ENCODE data around the gene FHL1.
"Not testable (repeated sequence)": the region's sequence is repeated elsewhere in the genome, so short reads cannot be mapped to it uniquely, and the experiment has no call there.

FHL1 gene

DNA sequence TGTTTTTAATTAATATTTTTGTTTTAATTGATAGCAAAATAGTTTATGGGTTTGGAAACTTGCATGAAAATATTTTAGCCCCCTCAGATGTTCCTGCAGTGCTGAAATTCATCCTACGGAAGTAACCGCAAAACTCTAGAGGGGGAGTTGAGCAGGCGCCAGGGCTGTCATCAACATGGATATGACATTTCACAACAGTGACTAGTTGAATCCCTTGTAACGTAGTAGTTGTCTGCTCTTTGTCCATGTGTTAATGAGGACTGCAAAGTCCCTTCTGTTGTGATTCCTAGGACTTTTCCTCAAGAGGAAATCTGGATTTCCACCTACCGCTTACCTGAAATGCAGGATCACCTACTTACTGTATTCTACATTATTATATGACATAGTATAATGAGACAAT lies 63.5 kb downstream of the FHL1 start:
- peak in 2 of 3 donors; percentile 34 to 47 for DNase-seq

DNA sequence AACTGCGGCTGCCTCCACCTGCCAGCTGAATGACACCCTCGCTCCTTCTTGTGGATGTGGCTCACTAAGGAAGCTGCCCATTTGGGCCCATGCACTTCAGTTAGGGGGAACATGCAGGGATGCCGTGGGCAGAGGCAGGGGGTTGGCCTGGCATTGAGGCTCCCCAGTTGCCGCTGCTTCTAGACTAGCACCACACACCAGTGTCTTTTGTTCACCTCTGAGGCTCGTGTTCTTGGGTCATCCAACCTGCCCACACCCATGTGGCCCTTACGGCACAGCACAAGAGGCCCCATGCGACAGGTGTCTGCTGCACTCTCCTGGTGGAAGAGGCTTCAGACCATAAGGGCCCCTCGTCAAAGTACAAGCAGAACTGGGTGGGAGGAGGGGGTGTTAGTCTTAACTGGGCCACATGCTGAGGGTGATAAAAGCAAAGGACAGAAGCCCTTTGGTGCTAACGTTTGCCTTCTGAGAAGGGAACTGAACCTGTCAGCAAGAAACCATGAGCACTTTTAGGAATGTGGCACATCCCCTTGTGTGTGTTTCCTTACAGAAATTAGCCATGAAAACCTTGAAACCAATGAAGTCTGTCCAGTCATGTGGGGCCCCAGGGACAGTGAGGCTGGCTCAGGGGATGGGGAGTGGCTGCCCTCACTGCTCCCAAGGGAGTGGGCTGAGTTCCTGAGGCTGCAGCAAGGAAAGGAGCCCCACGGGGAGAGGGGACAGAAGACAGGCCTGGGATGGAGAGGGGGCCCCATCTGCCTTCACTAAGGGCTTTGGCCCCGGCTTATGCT lies 64.6 kb downstream of the FHL1 start:
- no peak for DNase-seq

DNA sequence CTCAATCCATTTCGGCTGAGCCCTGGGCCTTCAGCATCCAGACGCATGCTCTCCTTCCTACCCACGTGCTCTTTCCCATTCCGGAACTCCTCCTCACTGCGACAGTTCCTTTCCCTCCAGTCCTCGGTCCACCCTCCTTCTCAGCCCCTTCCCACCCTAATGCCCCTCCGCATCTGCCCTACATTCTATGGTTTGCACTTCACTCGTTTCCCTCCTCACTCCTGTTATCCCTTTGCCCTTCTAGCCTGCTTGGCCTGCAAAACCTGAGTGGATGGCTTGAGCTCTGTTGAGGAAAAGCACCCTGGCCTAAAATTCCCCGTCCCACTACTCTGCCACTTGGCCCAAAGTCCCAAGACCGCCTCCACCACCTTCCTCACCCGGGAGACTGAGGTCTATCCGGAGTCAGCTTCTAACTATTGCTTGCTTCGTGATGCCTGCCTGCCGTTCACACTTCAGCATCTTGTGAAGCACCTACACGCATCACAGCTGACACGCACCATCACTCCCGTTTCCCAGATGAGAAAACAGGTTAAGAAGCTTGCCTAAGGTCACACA lies 65.3 kb downstream of the FHL1 start:
- no peak for DNase-seq

DNA sequence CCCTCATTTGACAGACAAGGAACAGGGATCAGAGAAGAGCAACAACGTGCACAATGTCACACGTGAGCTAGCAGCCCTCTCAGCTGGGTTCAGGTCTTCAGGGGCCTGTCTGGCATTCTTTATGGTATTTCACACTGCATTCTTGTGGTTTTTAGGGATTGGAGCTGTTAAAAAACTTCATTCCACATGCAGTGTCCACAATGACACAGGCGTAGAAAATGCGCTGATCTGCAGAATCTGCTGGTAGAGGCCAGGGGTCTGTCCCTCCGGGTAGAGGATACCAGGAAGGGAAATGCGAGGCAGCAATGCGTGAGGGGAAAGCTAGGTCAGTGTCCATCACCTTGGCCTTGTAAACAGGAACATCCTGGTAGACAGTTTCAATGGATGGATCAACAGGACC lies 67.2 kb downstream of the FHL1 start:
- no peak for DNase-seq

DNA sequence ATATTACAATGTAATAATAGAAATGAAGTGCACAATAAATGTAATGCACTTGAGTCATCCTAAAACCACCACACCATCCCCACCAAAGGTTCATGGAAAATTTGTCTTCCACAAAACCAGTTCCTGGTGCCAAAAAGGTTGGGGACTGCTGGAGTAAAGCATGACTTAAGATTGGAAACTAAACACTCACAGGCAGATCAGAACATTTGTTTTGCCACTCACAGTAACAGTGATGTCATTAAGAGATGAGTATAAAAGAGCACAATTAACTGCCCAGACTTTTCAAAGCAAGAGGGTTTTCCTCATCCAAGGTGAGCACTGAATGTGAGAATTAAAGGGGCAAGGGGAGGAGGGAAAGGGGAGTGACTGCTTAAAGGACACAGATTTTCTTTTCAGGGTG lies 68.2 kb downstream of the FHL1 start:
- no peak for DNase-seq

DNA sequence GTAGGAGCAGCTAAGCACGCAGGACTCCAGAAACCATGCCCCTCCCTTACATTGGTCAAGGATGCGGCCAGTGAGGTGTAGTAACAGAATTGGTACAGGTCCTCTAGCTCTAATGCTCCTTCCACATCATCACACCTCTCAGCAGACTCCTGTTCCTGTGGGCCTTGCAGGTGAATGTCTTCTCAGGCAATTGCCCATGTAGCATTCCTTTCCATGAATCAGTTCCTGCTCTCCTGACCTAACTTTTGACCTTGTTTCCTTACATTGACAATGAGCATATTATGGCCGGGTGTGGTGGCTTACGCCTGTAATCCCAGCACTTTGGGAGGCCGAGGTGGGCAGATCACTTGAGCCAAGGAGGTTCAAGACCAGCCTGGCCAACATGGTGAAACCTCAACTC lies 72.6 kb downstream of the FHL1 start:
- DNase-seq: no peak

DNA sequence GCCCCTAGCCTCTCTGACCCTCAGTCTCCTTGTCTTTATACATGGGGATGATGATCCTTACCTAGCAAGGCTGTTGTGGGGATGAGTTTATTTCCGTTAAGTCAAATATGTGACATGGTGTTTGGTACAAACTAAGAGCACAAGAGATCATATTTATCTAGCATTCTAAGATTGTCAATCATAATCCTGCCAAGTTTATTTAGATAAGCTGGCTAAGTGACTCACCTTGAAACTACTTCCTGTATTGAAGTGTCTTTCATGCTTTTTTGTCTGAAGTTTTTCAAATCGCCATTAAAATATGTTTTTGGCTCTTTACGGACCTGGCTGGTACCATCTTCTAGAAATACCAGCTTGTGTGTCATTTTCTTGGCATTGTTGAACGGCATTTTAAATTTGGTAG lies 73.2 kb downstream of the FHL1 start:
- DNase-seq: no peak

DNA sequence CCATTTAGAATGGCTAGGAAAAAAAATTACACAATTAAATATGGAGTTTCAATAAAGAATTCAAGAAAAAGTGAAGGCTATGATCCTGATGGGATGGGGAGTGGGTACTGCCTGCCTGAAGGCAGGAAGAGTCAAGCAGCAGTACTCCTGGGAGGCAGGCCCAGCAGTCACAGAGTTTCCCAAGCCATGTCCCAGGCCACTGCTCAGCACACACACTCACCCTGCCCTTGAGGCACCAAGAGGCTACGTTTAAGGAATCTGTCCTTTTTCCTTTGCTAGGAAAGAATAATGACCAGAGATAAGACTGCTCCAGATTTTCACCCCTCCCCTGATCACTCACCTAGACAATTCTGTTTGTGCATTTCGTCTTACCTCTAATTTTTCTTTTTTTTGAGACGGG lies 73.6 kb downstream of the FHL1 start:
- DNase-seq: no peak

DNA sequence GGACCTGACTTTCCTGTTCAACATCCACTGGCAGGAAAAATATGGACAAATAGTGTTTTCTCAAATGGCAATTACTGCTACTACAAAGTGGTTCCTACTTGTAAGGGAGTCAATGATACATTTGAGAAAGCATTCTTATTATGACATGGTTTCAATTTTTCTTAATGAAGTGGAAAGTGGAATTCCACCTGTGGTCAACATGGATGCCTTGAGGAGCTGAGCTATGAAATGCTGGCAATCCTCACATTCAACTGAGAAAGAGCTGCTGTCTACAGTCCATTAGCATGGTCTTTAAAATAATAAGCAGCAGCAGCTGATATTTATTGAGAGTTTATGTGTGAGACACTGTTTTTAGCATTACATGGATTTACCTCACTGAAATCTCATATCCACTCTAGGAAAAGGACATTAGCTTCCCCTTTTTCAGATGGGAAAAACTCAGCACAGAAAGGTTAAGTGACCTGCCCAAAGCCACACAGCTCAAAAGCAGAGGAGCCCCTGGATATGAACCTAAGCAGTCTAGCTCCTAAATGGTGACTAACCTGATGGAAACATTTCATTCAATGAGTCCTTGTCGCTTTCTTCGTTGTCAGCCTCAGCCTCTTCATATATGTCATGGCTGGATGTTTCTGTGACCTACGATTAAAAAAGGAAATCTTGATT lies 74.6 kb downstream of the FHL1 start:
- no peak for DNase-seq

DNA sequence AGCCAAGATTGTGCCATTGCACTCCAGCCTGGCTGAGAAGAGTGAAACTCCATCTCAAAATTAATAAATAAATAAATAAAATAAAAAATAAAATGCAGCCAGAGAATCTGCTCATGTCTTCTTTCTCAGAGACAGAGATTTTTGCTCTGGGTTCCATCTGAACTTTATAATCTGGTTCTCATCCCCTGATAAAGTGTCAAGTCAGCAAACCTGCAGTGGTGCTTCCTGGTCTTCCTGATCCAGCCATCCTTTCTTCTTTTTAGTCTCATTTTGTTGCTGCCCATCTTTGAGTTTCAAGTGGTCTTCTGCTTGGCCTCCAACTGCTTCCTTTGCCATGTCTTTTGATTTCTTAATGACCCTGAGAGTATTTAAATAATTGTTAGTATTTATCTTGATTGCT lies 79.7 kb downstream of the FHL1 start:
- DNase-seq: no peak

DNA sequence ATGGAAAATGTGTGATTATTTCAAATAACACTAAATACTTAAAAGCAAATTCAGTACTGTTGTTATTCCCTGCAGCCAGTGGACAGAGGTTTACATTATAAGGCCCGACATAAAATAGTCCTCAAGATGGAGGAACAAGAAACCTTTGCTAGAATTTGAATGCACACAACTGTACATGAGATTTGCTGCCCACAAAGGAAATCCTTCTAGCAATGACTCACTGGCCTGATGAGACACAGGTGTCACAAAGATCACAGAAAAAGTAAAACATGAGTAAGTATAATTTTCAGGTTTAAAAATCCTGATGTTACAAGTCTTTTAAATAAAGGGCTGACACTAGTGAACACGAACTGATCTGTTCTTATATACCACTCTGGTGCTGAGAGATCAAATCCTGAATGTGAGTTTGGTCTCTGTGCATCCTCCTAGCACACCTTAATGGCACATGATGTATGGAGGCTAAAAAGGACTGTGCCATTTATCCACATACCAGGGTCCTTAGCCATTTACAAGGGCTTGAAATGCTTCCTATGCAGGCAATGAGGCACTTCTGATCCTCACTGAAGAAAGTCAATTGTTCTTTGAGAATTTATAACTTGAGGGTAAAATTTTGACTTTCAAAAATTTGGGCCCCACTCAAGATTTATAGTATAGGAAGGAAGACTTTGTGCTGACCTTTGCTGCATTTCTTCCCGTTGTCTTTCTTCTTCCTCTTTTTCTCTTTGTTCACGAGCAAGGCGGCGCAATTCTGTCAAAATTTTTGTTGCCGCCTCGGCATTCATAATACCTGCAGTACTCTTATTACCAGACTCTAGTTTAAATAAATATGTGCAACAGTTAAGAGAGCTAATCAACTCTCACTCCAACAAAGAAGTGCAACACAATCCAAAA lies 80.9 kb downstream of the FHL1 start:
- DNase-seq: peak in 1 of 3 donors; percentile 20

DNA sequence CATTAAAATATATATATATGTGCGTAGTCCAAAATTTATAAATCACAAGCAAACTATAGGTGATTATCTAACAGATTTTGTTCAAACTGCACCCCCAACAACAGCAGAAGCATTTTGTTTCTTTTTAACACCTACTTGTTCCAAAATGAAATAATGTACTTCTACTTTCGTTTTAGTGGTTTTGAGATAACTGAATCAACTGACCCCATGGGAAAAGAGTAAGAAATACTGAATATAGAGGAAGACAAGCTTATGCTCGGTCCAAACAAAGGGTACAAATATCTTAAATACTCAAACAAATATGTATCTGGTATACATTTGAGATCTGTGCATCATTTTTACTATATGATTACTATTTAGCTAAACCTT lies 81.5 kb downstream of the FHL1 start:
- DNase-seq: no peak

DNA sequence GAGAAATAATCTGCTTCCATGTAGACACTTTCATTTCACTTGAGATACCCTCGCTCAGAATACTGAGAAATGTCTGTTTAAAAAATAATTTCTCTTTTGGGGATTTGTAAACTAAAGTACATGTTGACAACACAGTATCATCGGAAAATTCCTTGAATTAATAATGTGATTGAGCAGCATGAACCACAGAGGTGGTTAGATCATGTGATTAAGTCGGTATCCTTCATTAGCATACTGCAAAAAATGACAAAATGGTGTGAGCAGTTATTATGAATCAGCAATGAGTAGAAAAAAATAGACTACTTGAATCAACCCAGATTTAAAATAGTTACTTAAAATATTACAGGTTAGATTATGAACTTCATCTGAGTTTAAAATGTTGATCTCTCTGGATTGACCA lies 89.7 kb downstream of the FHL1 start:
- DNase-seq: no peak

DNA sequence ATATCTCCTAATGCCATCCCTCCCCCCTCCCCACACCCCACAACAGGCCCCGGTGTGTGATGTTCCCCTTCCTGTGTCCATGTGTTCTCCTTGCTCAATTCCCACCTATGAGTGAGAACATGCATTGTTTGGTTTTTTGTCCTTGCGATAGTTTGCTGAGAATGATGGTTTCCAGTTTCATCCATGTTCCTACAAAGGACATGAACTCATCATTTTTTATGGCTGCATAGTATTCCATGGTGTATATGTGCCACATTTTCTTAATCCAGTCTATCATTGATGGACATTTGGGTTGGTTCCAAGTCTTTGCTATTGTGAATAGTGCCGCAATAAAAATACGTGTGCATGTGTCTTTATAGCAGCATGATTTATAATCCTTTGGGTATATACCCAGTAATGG lies 90.5 kb downstream of the FHL1 start:
- not testable (repeated sequence) for DNase-seq

DNA sequence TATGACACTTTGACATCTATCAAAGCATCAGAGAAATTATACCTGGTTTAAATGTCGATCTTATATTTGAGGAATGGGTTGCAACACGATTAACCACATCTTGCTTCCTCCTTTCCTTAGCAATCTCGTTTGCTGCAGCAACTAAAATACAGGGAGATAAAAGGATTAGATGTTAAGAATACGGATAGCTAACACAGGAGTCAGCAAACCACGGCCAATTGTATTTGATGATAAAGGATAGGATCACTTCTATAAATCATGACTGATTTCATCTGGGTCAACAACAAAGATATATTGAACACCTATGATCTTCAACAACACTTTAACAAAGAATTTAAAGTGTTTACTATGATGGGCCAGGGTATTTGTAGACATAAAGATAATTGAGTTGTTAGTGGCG lies 98.9 kb downstream of the FHL1 start:
- DNase-seq: no peak

DNA sequence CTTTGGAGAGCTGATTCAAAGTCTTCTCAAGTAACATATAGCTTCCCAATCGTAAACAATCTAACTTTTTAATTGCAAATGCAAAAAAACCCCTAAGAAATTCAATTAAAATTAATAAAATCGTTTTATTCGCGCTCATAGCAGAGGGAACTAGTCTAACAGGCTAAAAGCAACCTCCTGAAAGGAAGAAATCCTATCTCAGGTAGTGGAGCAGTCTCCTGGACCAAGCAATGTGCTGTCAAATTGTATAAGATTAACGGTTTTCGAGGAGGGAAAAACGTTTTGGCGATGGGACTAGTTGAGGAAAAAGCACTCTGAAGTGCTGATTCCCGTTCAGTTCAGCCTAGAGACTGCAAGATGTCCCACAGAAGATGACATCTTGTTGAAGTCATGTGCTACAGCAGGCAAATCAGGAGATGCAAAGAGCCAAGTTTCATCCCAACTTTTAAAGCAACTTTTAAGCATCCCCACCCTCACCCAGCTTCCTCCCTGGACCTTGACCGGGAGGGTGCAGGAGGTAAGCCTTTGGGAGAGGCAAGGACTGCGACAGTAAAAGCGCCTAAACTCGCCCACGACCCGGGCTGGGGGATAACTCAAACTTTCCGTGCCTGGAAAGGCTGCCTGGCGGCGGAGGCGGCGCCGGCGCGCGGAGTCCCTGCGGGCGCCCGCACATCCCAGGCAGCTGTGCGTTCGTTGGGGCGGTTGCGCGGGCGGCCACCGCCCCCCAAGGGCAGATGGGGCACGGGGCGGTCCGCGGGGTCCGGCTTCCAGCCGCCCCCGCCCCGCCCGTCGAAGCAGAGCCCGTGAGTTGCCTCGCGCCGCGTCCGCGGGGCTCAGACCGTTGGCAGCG lies 103.1 kb downstream of the FHL1 start:
- peak; percentile 16 to 49 (median 21) for DNase-seq

DNA sequence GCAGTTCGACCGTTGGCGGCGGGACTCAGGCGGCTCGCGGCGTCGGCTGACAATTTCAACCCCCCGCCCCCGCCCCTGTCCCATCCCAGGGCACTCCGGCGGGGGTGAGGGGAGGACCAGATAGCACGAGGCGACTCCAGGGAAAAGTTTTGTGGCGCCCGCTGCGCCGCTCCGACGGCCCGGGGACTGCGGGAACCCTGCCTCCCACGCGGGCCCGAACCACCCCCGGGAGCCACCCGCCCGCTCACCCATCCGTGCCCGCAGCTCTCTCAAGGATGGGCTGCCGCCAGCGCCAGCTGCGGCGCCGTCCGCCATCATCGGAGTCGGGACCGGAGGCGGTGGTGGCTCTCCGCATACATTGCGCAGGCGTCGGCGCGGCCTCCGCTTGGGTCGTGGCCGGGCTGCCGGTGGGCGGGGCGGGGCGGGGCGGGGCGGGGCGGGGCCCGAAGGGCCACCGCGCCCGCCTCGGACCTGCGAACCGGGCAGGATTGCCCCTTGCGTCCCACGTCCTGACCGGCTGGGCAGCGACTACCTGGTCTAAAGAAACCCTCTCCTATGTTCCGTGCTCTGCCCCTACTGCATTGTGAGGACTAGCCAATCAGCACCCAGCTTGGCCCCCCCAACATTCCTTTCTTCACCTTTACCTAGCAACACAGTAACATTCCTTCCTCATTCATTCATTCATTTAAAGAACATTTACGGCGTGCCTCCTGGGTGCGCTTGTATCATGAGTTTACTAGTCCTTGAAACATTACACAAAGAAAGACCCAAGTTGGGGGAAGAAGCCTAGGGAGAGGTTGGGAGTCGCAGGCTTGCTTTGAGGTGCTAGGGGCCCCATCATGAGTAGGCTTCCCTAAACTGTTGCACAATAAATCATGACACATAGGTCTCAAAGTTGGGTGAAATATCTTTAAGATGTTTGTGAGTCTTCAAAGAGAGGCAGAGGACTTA lies 104.0 kb downstream of the FHL1 start, which contains the start of gene MAP7D3:
TSS of gene MAP7D3 (minus strand) at position 360 of the 951 bp plus-strand sequence. CDS start at position 318, 42 bp downstream.
- DNase-seq: peak; percentile 62 to 81 (median 75)

DNA sequence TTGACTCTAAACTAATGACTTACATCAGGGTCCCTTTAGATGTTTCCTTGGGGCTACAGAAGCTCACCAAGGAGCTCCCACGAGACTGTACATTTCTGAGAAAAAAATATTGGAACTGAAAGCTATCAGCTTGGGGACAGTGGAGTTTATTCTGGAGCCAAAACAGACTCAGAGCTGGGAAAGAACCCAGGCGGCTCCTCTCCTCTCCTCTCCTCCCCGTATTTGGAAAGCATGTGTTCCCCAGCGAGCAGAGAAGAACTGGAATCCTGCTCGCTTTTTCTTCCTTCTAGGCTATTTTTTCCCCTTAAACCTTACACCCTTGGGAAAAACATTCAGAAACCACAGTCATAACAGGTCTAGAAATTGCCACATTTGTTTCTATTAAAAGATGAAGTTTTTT lies 108.2 kb downstream of the FHL1 start:
- DNase-seq: no peak

DNA sequence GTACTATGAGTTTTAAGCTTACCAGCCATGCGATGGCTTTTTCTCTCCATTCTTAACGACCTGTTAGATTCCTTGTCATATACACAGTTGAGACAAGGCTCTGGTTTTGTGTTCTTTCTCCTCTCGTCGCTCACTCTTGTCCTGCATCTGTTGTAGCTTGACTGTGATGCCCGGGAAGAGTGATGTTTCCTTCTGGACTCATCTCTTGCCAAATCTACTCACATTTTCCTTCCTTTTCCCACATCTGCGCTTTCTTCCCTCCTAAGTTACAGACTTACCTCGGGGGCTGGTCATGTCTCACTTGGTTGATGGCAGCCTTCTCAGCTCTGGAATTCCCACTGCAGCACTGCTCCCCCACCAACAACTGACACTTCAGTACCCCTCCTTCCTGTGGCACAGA lies 108.7 kb downstream of the FHL1 start:
- DNase-seq: no peak

DNA sequence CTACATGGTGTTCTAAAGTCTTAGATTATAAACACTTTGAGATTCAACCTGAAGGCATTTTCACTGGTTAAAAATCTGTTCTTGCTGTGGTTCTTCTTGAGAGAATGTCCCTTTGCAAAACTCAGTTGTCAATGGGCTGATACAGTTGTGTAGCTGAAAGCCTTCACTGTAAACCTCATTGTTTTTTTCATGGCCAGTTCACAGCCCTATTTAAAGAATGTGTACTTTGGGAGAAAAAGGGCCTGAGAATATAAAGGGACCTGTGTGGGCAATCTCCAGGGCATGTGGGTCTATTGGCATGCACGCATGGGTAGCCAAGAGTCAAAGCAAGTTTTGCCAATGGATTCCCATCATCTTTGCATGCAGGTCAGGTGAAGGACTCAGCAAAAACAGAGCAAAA lies 111.6 kb downstream of the FHL1 start:
- no peak for DNase-seq

DNA sequence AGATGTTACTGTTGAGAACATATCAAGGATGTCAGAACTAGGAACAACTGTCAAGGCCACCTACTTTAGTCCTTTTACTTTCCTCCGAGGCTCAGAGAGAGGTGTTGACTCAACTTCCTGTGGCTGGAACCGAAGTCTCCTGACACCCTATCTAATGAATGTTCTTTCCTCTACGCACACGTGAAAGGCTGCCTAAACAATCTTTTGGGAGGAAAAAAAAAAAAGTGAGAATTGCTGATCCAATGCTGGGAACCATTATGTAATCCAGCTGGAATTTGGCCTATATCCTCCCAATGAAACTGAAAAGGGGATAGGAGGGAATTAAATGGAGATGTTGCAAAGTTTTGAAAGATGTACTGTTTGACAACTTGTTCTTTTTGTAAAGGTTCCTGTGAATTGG lies 112.2 kb downstream of the FHL1 start:
- DNase-seq: peak in 1 of 3 donors; percentile 16
